SK-N-SH (cell line): ENCODE results near the gene GSTO1. TPM values are rescaled to one million over a fixed set of nuclear protein-coding genes. Genes with fewer than 3 reads are reported as not detected.
"Not testable (repeated sequence)": the region's sequence is repeated elsewhere in the genome, so short reads cannot be mapped to it uniquely, and the experiment has no call there.

Experiments
- CTCF ChIA-PET: fragments of 300-600, 350-600 bp; formaldehyde crosslinking; extraction: SDS; loops from one replicate; lab custom pipeline; 2021; lab: Yijun Ruan, JAX
- POLR2A ChIA-PET: fragments of 350-600 bp; sonication (Branson Sonifier 250); formaldehyde crosslinking; extraction: SDS; loops from one replicate; lab custom pipeline; 2020; ENCODE audit warnings: antibody characterized with exemption, inconsistent platforms; lab: Yijun Ruan, JAX
- DNase-seq: peaks from one replicate; pipeline ENCODE4 v3.0.0; 2012
- H2AFZ ChIP-seq: fragments of 200-600 bp; sonication (generic); 2 replicates; pipeline ENCODE4 v1.8.1; 2016; ENCODE audit warnings: antibody characterized with exemption, mild to moderate bottlenecking, low read depth
- H3F3A ChIP-seq: fragments of 200-600 bp; sonication (generic); replicated peaks from 2 replicates; pipeline ENCODE3; 2016; ENCODE audit warnings: antibody characterized with exemption, mild to moderate bottlenecking; ENCODE audit not compliant: insufficient read depth
- H3K27ac ChIP-seq, 2 experiments: fragments of 200-500 bp in 1 of 2; fragments of 200-600 bp in 1 of 2; sonication (Bioruptor generic) in 1 of 2; sonication (generic), shearing (Covaris generic) in 1 of 2; 2 replicates each; pipeline versions ENCODE4 v1.5.1 to v1.6.1; 2014 to 2016; ENCODE audit warnings: low read depth in 2 of 2, inconsistent platforms in 1 of 2, low read length in 1 of 2, mild to moderate bottlenecking in 1 of 2, mixed read lengths in 1 of 2
- H3K27me3 ChIP-seq: fragments of 200-600 bp; sonication (generic), shearing (Covaris generic); 2 replicates; pipeline ENCODE4 v1.6.1; 2016; ENCODE audit warnings: mixed run types; ENCODE audit not compliant: insufficient read depth
- H3K36me3 ChIP-seq, 2 experiments: fragments of 200-500 bp in 1 of 2; fragments of 200-600 bp in 1 of 2; sonication (Bioruptor generic) in 1 of 2; sonication (generic) in 1 of 2; replicated peaks in 1 of 2; 2 replicates each; pipeline versions ENCODE3 to v1.5.1; 2014 to 2016; ENCODE audit warnings: low read length in 1 of 2, mild to moderate bottlenecking in 1 of 2; ENCODE audit not compliant: insufficient read depth in 2 of 2, control insufficient read depth in 1 of 2
- H3K4me1 ChIP-seq, 2 experiments: fragments of 200-500 bp in 1 of 2; fragments of 200-600 bp in 1 of 2; sonication (Bioruptor generic) in 1 of 2; sonication (generic), shearing (Covaris generic) in 1 of 2; 2 replicates each; pipeline versions ENCODE4 v1.5.1 to v1.6.1; 2014 to 2016; ENCODE audit warnings: low read depth in 1 of 2, low read length in 1 of 2, mixed run types in 1 of 2; ENCODE audit not compliant: insufficient read depth in 2 of 2, control insufficient read depth in 1 of 2
- H3K4me2 ChIP-seq: fragments of 200-600 bp; sonication (generic), shearing (Covaris generic); 2 replicates; pipeline ENCODE4 v1.6.1; 2017; ENCODE audit warnings: mixed run types
- H3K4me3 ChIP-seq, 2 experiments: fragments of 200-500 bp in 1 of 2; fragments of 200-600 bp in 1 of 2; sonication (Bioruptor generic) in 1 of 2; sonication (generic), shearing (Covaris generic) in 1 of 2; 2 replicates each; pipeline versions ENCODE4 v1.5.1 to v1.8.1; 2014 to 2016; ENCODE audit warnings: low read depth in 2 of 2, inconsistent platforms in 1 of 2, low read length in 1 of 2, mild to moderate bottlenecking in 1 of 2, mixed read lengths in 1 of 2, moderate library complexity in 1 of 2
- H3K79me2 ChIP-seq: fragments of 200-600 bp; sonication (generic); 2 replicates; pipeline ENCODE4 v1.8.1; 2017; ENCODE audit warnings: mild to moderate bottlenecking; ENCODE audit not compliant: insufficient read depth
- H3K9ac ChIP-seq: fragments of 200-600 bp; sonication (generic); 2 replicates; pipeline ENCODE4 v1.6.1; 2017; ENCODE audit warnings: mixed run types
- H3K9me2 ChIP-seq: fragments of 200-600 bp; sonication (generic); 2 replicates; pipeline ENCODE4 v1.6.1; 2017; ENCODE audit warnings: mixed run types
- H3K9me3 ChIP-seq: fragments of 200-600 bp; sonication (generic); 2 replicates; pipeline ENCODE4 v1.6.1; 2017; ENCODE audit warnings: mixed run types, mild to moderate bottlenecking, moderate library complexity
- H4K20me1 ChIP-seq: fragments of 200-600 bp; sonication (generic); 2 replicates; pipeline ENCODE4 v1.6.1; 2017; ENCODE audit warnings: mild to moderate bottlenecking, mixed run types; ENCODE audit not compliant: insufficient read depth
- CHD2 ChIP-seq: fragments of 150-350 bp; IDR thresholded peaks from 2 replicates; pipeline ENCODE4 v1.6.1; 2018; ENCODE audit warnings: low read length; ENCODE audit not compliant: partially characterized antibody
- ELF1 ChIP-seq: IDR thresholded peaks from 2 replicates; pipeline ENCODE4 v1.4.0; 2012
- FOXM1 ChIP-seq: IDR thresholded peaks from 2 replicates; pipeline ENCODE4 v1.4.0; 2012; ENCODE audit warnings: low read depth, mild to moderate bottlenecking
- GABPA ChIP-seq: IDR thresholded peaks from 2 replicates; pipeline ENCODE4 v1.4.0; 2012; ENCODE audit warnings: low read depth, mild to moderate bottlenecking
- GATA2 ChIP-seq: sonication (generic); formaldehyde crosslinking; IDR thresholded peaks from 2 replicates; pipeline ENCODE4 v1.5.0; 2020; ENCODE audit warnings: mild to moderate bottlenecking, missing genetic modification reagents
- JUND ChIP-seq: IDR thresholded peaks from 2 replicates; pipeline ENCODE4 v1.4.0; 2012
- MXI1 ChIP-seq: IDR thresholded peaks from 2 replicates; pipeline ENCODE4 v1.6.1; 2012; ENCODE audit warnings: mild to moderate bottlenecking, low read depth, low read length, improper control_type of control experiment
- NFIC ChIP-seq: IDR thresholded peaks from 2 replicates; pipeline ENCODE4 v1.4.0; 2012; ENCODE audit warnings: borderline replicate concordance
- POLR2AphosphoS5 ChIP-seq: IDR thresholded peaks from 2 replicates; pipeline ENCODE4 v1.6.1; 2012; ENCODE audit warnings: low read depth, low read length
- RCOR1 ChIP-seq: fragments of 150-350 bp; IDR thresholded peaks from 2 replicates; pipeline ENCODE4 v1.6.1; 2017; ENCODE audit warnings: antibody characterized with exemption, low read length
- RFX5 ChIP-seq: IDR thresholded peaks from 2 replicates; pipeline ENCODE4 v1.6.1; 2012; ENCODE audit warnings: mild to moderate bottlenecking, improper control_type of control experiment, low read length
- SIN3A ChIP-seq: IDR thresholded peaks from 2 replicates; pipeline ENCODE4 v1.6.1; 2012; ENCODE audit warnings: low read depth, mild to moderate bottlenecking, low read length, moderate library complexity, borderline replicate concordance
- SMC3 ChIP-seq: IDR thresholded peaks from 2 replicates; pipeline ENCODE4 v1.6.1; 2012; ENCODE audit warnings: low read depth, low read length, improper control_type of control experiment
- TEAD4 ChIP-seq: IDR thresholded peaks from 2 replicates; pipeline ENCODE4 v1.4.0; 2012; ENCODE audit warnings: mild to moderate bottlenecking, borderline replicate concordance; ENCODE audit not compliant: insufficient read depth
- WGBS: methylation state at CpG from one replicate; pipeline ENCODE4 v1.1.6; 2017; ENCODE audit warnings: low lambda C conversion rate; 5-methylcytosine and 5-hydroxymethylcytosine counted together
- polyA plus RNA-seq, 3 experiments: library from polyadenylated mRNA; depleted of rRNA; stranded (reverse); fragments of >200 nt; gene quantifications; 2 replicates each; pipeline ENCODE4 v1.2.3, GENCODE V29; 2012
- TF ChIP-seq, protein P1 (sequence below): fragments of 200-600 bp; sonication (generic); IDR thresholded peaks from 2 replicates; pipeline ENCODE4 v1.6.1; 2017; ENCODE audit warnings: antibody characterized with exemption, mild to moderate bottlenecking, moderate library complexity
- TF ChIP-seq, protein P2 (sequence below): IDR thresholded peaks from 2 replicates; pipeline ENCODE4 v1.6.1; 2012; ENCODE audit warnings: mild to moderate bottlenecking, low read depth, low read length, moderate library complexity
- TF ChIP-seq, protein P3 (sequence below): IDR thresholded peaks from 2 replicates; pipeline ENCODE4 v1.4.0; 2012; ENCODE audit warnings: low read depth
- TF ChIP-seq, protein P4 (sequence below): IDR thresholded peaks from 2 replicates; pipeline ENCODE4 v1.4.0; 2012; ENCODE audit warnings: low read depth, borderline replicate concordance

Gene GSTO1
- polyA plus RNA-seq, 1 of the 3 experiments (the other 2 are of a cell fraction), result 126 TPM

DNA sequence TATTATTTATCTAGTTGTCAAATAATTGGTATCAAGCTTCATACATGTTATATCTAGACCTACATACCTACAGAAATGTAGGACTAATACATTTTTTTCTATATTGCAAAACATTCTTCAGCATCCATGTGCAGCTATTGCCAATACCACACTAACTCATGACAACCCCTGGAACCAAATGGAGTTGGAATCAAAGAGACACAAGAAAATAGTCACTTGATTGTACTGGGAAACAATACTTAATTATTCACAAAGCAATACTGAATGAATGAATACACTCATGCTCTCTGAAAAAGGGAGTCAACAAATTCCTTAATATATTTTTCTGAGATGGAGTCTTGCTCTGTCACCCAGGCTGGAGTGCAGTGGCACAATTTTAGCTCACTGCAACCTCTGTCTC, 12.1 kb upstream of the GSTO1 start (continued):
- TF ChIP-seq, protein P1, sequence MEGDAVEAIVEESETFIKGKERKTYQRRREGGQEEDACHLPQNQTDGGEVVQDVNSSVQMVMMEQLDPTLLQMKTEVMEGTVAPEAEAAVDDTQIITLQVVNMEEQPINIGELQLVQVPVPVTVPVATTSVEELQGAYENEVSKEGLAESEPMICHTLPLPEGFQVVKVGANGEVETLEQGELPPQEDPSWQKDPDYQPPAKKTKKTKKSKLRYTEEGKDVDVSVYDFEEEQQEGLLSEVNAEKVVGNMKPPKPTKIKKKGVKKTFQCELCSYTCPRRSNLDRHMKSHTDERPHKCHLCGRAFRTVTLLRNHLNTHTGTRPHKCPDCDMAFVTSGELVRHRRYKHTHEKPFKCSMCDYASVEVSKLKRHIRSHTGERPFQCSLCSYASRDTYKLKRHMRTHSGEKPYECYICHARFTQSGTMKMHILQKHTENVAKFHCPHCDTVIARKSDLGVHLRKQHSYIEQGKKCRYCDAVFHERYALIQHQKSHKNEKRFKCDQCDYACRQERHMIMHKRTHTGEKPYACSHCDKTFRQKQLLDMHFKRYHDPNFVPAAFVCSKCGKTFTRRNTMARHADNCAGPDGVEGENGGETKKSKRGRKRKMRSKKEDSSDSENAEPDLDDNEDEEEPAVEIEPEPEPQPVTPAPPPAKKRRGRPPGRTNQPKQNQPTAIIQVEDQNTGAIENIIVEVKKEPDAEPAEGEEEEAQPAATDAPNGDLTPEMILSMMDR, result no peak
- TF ChIP-seq MXI1 (no peak), GABPA (no peak), RCOR1 (no peak), NFIC (no peak)
- TF ChIP-seq, all 33 proteins: peak for 0

DNA sequence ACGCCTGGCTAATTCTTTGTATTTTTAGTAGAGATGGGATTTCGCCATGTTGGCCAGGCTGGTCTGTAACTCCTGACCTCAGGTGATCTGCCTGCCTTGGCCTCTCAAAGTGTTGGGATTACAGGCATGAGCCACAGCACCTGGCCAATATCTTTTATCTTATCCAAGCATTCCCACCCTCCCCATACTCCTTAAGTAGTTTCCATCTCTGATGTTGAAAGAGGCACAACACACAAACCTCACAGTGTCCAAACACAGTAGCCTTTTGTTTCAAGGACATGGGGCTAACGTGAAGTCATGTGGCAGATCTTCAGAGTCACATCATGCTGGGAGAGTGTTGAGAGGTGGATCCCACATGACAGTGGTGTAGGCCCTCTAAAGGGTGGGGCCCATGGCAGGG, 11.7 kb upstream of the GSTO1 start:
- H3F3A ChIP-seq, H2AFZ ChIP-seq, H3K4me3 ChIP-seq, H3K27me3 ChIP-seq, H4K20me1 ChIP-seq, H3K36me3 ChIP-seq, H3K9me2 ChIP-seq, H3K4me2 ChIP-seq, H3K27ac ChIP-seq, H3K79me2 ChIP-seq, DNase-seq, POLR2A ChIA-PET, H3K9me3 ChIP-seq, H3K4me1 ChIP-seq, H3K9ac ChIP-seq: not testable (repeated sequence)
- 72% methylated on average over 3 of the region's 3 CpGs for WGBS
- CTCF ChIA-PET, result interaction anchor here (1.2 kb wide), 1 partner anchor 12 kb away, joined by 6 read pairs; the partner anchor contains the start of gene GSTO1

DNA sequence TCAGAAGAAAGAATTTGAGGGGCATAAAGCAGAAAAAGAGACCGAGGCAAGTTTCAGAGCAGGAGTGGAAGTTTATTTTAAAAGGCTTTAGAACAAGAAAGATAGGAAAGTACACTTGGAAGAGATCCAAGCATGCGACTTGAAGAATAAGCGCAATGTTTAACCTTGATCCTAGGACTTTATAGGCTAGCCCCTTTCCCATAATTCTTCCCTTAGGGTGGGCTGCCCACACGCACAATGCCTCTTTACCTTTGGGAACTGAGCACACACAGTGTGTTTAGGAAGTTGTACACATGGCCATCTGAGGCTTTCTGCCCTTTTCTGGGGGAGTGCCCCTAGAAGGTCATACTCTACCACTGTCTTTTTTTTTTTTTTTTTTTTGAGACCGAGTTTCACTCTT, 11.2 kb upstream of the GSTO1 start:
- no peaks in the 10 kb centered on the region for H3K36me3 ChIP-seq
- CTCF ChIA-PET, result no interaction called here
- H3K4me3 ChIP-seq, result no peak overlapping the region
- WGBS, result 70% methylated on average over 5 of the region's 5 CpGs
- H3F3A ChIP-seq, result peaks cover 3% of the 10 kb centered on the region
- no peaks in the 10 kb centered on the region for H3K9me2 ChIP-seq
- POLR2A ChIA-PET, result no interaction called here
- no peak for DNase-seq
- no peaks in the 10 kb centered on the region for H4K20me1 ChIP-seq
- no peak overlapping the region for H3K27ac ChIP-seq
- H3K9ac ChIP-seq, result no peak overlapping the region
- no peaks in the 10 kb centered on the region for H3K4me1 ChIP-seq
- H3K27me3 ChIP-seq, result no peaks in the 10 kb centered on the region; the same call in 1 of the 2 replicates
- H3K9me3 ChIP-seq, result no peaks in the 10 kb centered on the region
- H2AFZ ChIP-seq, result no peak overlapping the region
- H3K4me2 ChIP-seq, result no peak overlapping the region
- H3K79me2 ChIP-seq, result no peaks in the 10 kb centered on the region
- TF ChIP-seq MXI1 (no peak), FOXM1 (no peak), POLR2AphosphoS5 (no peak), GABPA (no peak), ELF1 (no peak), JUND (no peak), SIN3A (no peak), SMC3 (no peak), RFX5 (no peak), CHD2 (no peak), TEAD4 (no peak), GATA2 (CRISPR knock-in tag) (no peak)
- TF ChIP-seq, protein P2, sequence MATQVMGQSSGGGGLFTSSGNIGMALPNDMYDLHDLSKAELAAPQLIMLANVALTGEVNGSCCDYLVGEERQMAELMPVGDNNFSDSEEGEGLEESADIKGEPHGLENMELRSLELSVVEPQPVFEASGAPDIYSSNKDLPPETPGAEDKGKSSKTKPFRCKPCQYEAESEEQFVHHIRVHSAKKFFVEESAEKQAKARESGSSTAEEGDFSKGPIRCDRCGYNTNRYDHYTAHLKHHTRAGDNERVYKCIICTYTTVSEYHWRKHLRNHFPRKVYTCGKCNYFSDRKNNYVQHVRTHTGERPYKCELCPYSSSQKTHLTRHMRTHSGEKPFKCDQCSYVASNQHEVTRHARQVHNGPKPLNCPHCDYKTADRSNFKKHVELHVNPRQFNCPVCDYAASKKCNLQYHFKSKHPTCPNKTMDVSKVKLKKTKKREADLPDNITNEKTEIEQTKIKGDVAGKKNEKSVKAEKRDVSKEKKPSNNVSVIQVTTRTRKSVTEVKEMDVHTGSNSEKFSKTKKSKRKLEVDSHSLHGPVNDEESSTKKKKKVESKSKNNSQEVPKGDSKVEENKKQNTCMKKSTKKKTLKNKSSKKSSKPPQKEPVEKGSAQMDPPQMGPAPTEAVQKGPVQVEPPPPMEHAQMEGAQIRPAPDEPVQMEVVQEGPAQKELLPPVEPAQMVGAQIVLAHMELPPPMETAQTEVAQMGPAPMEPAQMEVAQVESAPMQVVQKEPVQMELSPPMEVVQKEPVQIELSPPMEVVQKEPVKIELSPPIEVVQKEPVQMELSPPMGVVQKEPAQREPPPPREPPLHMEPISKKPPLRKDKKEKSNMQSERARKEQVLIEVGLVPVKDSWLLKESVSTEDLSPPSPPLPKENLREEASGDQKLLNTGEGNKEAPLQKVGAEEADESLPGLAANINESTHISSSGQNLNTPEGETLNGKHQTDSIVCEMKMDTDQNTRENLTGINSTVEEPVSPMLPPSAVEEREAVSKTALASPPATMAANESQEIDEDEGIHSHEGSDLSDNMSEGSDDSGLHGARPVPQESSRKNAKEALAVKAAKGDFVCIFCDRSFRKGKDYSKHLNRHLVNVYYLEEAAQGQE, result no peak
- TF ChIP-seq, protein P3, sequence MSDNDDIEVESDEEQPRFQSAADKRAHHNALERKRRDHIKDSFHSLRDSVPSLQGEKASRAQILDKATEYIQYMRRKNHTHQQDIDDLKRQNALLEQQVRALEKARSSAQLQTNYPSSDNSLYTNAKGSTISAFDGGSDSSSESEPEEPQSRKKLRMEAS, result no peak
- TF ChIP-seq, protein P4, sequence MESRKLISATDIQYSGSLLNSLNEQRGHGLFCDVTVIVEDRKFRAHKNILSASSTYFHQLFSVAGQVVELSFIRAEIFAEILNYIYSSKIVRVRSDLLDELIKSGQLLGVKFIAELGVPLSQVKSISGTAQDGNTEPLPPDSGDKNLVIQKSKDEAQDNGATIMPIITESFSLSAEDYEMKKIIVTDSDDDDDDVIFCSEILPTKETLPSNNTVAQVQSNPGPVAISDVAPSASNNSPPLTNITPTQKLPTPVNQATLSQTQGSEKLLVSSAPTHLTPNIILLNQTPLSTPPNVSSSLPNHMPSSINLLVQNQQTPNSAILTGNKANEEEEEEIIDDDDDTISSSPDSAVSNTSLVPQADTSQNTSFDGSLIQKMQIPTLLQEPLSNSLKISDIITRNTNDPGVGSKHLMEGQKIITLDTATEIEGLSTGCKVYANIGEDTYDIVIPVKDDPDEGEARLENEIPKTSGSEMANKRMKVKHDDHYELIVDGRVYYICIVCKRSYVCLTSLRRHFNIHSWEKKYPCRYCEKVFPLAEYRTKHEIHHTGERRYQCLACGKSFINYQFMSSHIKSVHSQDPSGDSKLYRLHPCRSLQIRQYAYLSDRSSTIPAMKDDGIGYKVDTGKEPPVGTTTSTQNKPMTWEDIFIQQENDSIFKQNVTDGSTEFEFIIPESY, result no peak
